VCaP (cell line): Measurements from ENCODE around the gene AMN.
A peak's percentile ranks its signal among the peaks of the same experiment; 100 is the strongest.

Experiments used
- H3K27ac ChIP-seq: fragments of 450-650 bp; 2 replicates; pipeline ENCODE4 v1.5.1; 2017
- TF ChIP-seq, protein P1 (sequence below): fragments of 450-650 bp; conservative IDR thresholded peaks from 2 replicates; pipeline ENCODE4 v1.5.1; 2017; ENCODE audit warnings: mild to moderate bottlenecking, moderate library complexity

AMN gene

DNA sequence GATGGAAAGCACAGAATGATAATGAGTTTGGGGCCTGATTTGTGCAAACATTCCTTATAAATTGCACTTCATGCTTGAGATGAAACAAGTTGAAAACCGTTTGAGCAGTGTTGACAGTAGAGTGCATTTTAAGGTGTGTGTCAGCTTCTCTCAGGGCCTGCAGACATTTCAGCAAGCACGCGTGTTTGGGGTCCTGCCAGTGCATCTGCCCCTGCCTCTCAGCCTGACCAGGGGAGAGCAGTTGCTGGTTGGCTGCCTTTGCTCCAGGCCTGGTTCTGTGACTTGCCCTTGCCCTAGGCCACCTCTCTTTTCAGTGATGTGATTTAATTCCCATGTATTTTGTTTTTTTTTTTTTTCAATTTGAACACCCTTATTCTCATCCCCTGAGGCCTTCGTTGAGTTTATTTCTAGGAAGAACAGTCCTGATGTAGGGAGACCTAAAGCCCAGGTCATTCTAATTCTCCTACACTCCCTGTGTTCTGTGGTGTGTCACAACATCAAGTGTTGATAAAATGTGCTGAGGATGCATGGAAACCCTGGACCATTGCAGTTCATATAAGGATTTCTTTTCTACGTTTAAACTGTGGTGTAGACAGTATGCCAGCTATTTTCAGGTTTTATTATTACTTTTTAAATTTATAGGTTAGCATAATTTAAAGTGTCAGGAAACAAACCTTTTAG, 40.1 kb upstream of the AMN start:
- TF ChIP-seq, protein P1, sequence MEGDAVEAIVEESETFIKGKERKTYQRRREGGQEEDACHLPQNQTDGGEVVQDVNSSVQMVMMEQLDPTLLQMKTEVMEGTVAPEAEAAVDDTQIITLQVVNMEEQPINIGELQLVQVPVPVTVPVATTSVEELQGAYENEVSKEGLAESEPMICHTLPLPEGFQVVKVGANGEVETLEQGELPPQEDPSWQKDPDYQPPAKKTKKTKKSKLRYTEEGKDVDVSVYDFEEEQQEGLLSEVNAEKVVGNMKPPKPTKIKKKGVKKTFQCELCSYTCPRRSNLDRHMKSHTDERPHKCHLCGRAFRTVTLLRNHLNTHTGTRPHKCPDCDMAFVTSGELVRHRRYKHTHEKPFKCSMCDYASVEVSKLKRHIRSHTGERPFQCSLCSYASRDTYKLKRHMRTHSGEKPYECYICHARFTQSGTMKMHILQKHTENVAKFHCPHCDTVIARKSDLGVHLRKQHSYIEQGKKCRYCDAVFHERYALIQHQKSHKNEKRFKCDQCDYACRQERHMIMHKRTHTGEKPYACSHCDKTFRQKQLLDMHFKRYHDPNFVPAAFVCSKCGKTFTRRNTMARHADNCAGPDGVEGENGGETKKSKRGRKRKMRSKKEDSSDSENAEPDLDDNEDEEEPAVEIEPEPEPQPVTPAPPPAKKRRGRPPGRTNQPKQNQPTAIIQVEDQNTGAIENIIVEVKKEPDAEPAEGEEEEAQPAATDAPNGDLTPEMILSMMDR: no peak
- H3K27ac ChIP-seq: no peak overlapping the region

DNA sequence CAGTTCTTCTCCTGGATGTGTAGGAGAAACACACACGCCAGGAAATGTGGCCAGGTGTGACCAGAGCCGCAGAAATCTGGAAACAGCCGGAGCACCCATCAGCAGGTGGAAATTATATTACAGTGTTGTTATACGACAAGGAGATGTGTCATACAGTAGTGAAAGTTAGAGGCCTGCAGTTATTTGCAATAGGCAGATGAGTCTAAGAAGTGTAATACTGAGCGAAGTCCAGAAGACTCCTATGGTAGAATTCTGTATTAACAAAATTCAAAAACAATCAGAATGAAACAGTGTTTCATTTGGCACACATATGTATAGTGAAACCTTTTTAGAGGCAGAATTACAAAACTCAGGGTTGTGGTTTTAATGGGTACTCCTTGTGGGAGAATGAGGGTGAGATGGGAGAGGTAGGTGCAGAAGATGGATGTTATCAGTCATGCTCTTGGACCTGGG, 39.3 kb upstream of the AMN start:
- no peak overlapping the region for H3K27ac ChIP-seq
- TF ChIP-seq, protein P1: no peak

DNA sequence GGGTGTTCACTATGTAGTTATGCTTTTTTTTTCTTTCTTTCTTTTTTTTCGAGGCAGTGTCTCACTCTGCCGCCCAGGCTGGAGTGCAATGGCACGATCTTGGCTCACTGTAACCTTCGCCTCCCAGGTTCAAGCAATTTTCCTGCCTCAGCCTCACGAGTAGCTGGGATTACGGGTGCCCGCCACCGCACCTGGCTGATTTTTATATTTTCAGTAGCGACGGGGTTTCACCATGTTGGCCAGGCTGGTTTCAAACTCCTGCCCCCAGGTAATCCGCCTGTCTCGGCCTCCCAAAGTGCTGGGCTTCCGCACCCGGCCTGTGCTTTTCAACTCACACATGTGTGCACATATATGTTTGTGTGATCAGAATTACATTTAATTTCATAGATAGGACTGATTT, 38.9 kb upstream of the AMN start:
- TF ChIP-seq, protein P1: no peak
- no peak overlapping the region for H3K27ac ChIP-seq

DNA sequence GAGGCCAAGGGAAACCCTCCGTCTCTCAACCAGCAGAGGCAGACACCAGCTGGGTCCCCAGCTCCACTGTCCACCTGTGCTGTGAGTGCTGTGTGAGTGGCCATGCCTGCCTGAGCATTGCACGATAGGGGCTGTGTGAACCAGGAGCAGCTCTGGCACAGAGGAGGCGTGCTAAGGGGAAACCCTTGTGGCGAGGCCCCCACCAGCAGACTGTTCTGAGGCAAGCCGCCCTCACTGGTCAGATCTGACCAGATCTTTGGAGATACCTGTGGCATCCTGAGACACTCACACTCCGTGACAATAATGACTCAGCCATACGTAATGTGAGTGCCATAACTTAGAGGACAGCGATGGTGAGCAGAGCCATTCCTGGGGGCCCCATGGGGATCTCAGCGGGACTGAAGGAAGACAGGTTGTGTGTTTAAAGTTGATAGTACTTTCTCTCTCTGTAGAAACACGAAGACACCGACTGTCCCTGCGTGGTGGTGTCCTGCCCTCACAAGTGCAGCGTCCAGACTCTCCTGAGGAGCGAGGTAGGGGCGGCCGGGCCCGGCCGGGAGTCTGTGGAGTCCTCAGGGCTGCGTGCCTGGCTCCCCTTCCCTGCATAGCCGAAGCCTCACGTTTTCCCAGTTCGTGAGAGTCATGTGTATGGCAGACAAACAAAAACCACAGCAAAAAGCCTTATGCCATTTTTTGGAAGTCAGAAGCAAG, 36.6 kb upstream of the AMN start:
- no peak overlapping the region for H3K27ac ChIP-seq
- TF ChIP-seq, protein P1: no peak

DNA sequence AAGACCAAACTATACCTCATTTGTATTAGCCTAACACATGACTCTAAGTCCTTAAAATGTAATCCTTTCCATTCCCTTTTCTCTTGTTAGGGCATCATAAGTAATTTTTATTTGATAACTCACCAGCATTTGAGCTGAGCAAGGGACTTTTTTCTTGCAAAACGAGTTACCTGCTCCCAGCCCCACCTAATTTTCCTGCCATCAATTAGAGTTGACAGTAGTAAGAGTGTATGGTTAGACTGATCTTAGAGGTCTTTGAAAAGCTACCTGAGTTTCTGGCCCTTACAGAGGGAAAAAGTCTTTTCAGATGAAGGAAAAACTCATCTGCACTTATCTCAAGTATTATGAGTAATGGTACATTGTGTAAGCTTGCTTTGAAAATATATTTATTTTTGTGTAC, 33.7 kb upstream of the AMN start:
- TF ChIP-seq, protein P1: no peak

DNA sequence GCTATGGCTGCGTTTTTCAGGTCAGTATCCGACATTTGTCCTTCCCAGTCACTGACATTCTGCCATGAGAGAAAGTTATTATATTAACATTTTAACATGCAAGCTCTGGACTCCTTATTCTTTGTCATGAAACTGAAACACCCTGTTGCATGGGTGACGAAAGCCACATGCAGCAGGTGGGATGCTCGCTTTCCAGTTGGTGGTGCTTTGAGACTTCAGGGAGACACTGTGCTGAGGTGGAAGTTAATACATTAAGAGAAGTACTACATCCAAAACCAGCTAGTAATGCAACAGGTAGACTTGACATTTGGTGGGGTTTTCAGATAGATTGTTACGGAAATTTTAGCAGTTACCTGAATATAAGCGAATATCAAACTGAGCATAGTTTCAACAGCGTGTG, 32.8 kb upstream of the AMN start:
- H3K27ac ChIP-seq: no peak overlapping the region

More for the DNA sequence above, 33.7 kb upstream of the AMN start:
- H3K27ac ChIP-seq: no peak overlapping the region

DNA sequence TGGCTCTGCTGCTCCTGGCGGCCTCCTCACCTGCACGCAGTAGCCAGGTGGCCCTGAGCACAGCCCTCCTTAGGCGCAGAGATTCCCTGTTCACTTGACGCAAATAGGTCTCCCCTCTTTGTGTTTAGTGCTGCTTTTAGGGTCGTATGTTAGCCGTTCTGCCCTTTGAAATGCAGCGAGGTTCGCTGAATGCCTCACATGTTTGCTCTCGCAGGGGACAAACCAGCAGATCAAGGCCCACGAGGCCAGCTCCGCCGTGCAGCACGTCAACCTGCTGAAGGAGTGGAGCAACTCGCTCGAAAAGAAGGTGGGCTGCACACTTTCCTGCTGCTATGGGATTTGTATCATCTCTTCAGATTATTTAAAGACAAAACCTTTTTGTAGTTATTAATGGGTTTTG, 31.4 kb upstream of the AMN start:
- TF ChIP-seq, protein P1: no peak
- H3K27ac ChIP-seq: peak overlapping the region; percentile 34

More for the DNA sequence above, 32.8 kb upstream of the AMN start:
- TF ChIP-seq, protein P1: no peak
